IMR-90 (cell line): ENCODE results near the gene UBE2B. TPM values are rescaled to one million over a fixed set of nuclear protein-coding genes. Genes with fewer than 3 reads are reported as not detected.

Experiments used
- ATAC-seq: fragments of 200-7000 bp; cut with Tn5 transposase; 2 replicates; pipeline ENCODE4 v1.9.1; 2020; ENCODE audit warnings: low read depth, mild to moderate bottlenecking, moderate library complexity
- BruUV-seq: library from RNA; stranded (reverse); fragments of 400-500 nt; replicated peaks from 2 replicates; lab custom pipeline; 2021; lab: Mats Ljungman, UMichigan
- CTCF ChIA-PET: fragments of 300-600 bp; formaldehyde crosslinking; extraction: SDS; loops from one replicate; lab custom pipeline; 2021; ENCODE audit warnings: antibody characterized with exemption; lab: Yijun Ruan, JAX
- POLR2A ChIA-PET: fragments of 300-600 bp; sonication (Branson Sonifier 250); formaldehyde crosslinking; loops from one replicate; lab custom pipeline; 2022; ENCODE audit warnings: antibody characterized with exemption; ENCODE audit not compliant: unreplicated experiment; lab: Charles Lee
- DNase-seq: peaks from one replicate; pipeline ENCODE4 v3.0.0; 2013
- H2AFZ ChIP-seq: replicated peaks from 2 replicates; pipeline ENCODE3; 2013; ENCODE audit warnings: low read length, mild to moderate bottlenecking; ENCODE audit not compliant: poor library complexity
- H2AK5ac ChIP-seq: 2 replicates; pipeline ENCODE4 v1.6.1; 2013; ENCODE audit warnings: low read depth, low read length, inconsistent platforms
- H2AK9ac ChIP-seq: replicated peaks from 2 replicates; pipeline ENCODE3; 2013; ENCODE audit warnings: mild to moderate bottlenecking, low read depth, low read length, moderate library complexity; ENCODE audit not compliant: poor library complexity
- H2BK120ac ChIP-seq: 2 replicates; pipeline ENCODE4 v1.6.1; 2013; ENCODE audit warnings: low read depth, low read length, inconsistent platforms
- H2BK15ac ChIP-seq: 3 replicates; pipeline ENCODE4 v1.6.1; 2013; ENCODE audit warnings: low read depth, low read length, inconsistent platforms
- H2BK20ac ChIP-seq: 2 replicates; pipeline ENCODE4 v1.6.1; 2013; ENCODE audit warnings: low read depth, mild to moderate bottlenecking, inconsistent platforms, low read length, moderate library complexity
- H2BK5ac ChIP-seq: 2 replicates; pipeline ENCODE4 v1.6.1; 2013; ENCODE audit warnings: mild to moderate bottlenecking, low read depth, low read length, inconsistent platforms; ENCODE audit not compliant: poor library complexity, severe bottlenecking
- H3K14ac ChIP-seq: replicated peaks from 2 replicates; pipeline ENCODE4 v1.6.1; 2013; ENCODE audit warnings: low read depth, low read length, inconsistent platforms
- H3K18ac ChIP-seq: 2 replicates; pipeline ENCODE4 v1.6.1; 2013; ENCODE audit warnings: low read depth, low read length, control low read depth
- H3K23ac ChIP-seq: 2 replicates; pipeline ENCODE4 v1.6.1; 2013; ENCODE audit warnings: low read depth, low read length, inconsistent platforms
- H3K27ac ChIP-seq: 2 replicates; pipeline ENCODE4 v1.5.1; 2013; ENCODE audit warnings: mild to moderate bottlenecking, control low read depth, low read length; ENCODE audit not compliant: insufficient read depth
- H3K27me3 ChIP-seq: 2 replicates; pipeline ENCODE4 v1.6.1; 2013; ENCODE audit warnings: low read length; ENCODE audit not compliant: control insufficient read depth, insufficient read depth
- H3K36me3 ChIP-seq: 2 replicates; pipeline ENCODE4 v1.6.1; 2013; ENCODE audit warnings: low read length, mixed read lengths; ENCODE audit not compliant: control insufficient read depth, insufficient read depth
- H3K4ac ChIP-seq: 2 replicates; pipeline ENCODE4 v1.6.1; 2013; ENCODE audit warnings: low read depth, low read length, inconsistent platforms
- H3K4me1 ChIP-seq: 2 replicates; pipeline ENCODE4 v1.6.1; 2013; ENCODE audit warnings: low read length, mixed read lengths; ENCODE audit not compliant: control insufficient read depth, insufficient read depth
- H3K4me2 ChIP-seq: 2 replicates; pipeline ENCODE4 v1.6.1; 2013; ENCODE audit warnings: low read depth, mild to moderate bottlenecking, control low read depth, low read length, moderate library complexity
- H3K4me3 ChIP-seq: 2 replicates; pipeline ENCODE4 v1.5.1; 2013; ENCODE audit warnings: low read depth, mild to moderate bottlenecking, control low read depth, low read length, moderate library complexity; ENCODE audit not compliant: insufficient read depth
- H3K56ac ChIP-seq: 2 replicates; pipeline ENCODE4 v1.6.1; 2013; ENCODE audit warnings: low read length, inconsistent platforms; ENCODE audit not compliant: insufficient read depth; ENCODE audit errors: extremely low read depth
- H3K79me1 ChIP-seq, 2 experiments: 2 replicates each; pipeline ENCODE4 v1.6.1; 2013; ENCODE audit warnings: low read length in 2 of 2, inconsistent platforms in 1 of 2, low read depth in 1 of 2
- H3K9ac ChIP-seq: 2 replicates; pipeline ENCODE4 v1.6.1; 2013; ENCODE audit warnings: low read depth, low read length, control low read depth
- H3K9me1 ChIP-seq: 2 replicates; pipeline ENCODE4 v1.6.1; 2013; ENCODE audit warnings: low read length, inconsistent platforms; ENCODE audit not compliant: insufficient read depth
- H3K9me3 ChIP-seq: 2 replicates; pipeline ENCODE4 v1.6.1; 2013; ENCODE audit warnings: low read length; ENCODE audit not compliant: control insufficient read depth, insufficient read depth
- H4K20me1 ChIP-seq: 2 replicates; pipeline ENCODE4 v1.6.1; 2013; ENCODE audit warnings: low read length, inconsistent platforms; ENCODE audit not compliant: insufficient read depth
- H4K5ac ChIP-seq: 2 replicates; pipeline ENCODE4 v1.6.1; 2013; ENCODE audit warnings: mild to moderate bottlenecking, low read depth, low read length, control low read depth
- H4K8ac ChIP-seq, 2 experiments: 2 replicates each; pipeline ENCODE4 v1.6.1; 2013; ENCODE audit warnings: low read depth in 2 of 2, low read length in 2 of 2, control low read depth in 1 of 2, inconsistent platforms in 1 of 2
- H4K91ac ChIP-seq: 2 replicates; pipeline ENCODE4 v1.6.1; 2013; ENCODE audit warnings: low read depth, low read length, inconsistent platforms; ENCODE audit not compliant: insufficient read depth
- CHD1 ChIP-seq: IDR thresholded peaks from 2 replicates; pipeline ENCODE4 v1.6.1; 2012; ENCODE audit warnings: low read depth, low read length, improper control_type of control experiment
- MAZ ChIP-seq: IDR thresholded peaks from 2 replicates; pipeline ENCODE4 v1.6.1; 2012; ENCODE audit warnings: low read depth, mild to moderate bottlenecking, low read length, improper control_type of control experiment, moderate library complexity, borderline replicate concordance
- RFX5 ChIP-seq: IDR thresholded peaks from 2 replicates; pipeline ENCODE4 v1.8.0; 2012; ENCODE audit warnings: low read depth, mild to moderate bottlenecking, low read length, moderate library complexity
- WGBS, 2 experiments: methylation state at CpG; one replicate each; pipeline versions ENCODE4 v1.1.5 to v1.1.7; 2013; ENCODE audit warnings: missing lambda C conversion rate in 2 of 2; ENCODE audit not compliant: insufficient read length in 1 of 2; ENCODE audit errors: extremely low coverage in 2 of 2; 5-methylcytosine and 5-hydroxymethylcytosine counted together
- dilution Hi-C: fragments of 300-500 bp; cut with HindIII; formaldehyde crosslinking; loops from one replicate; pipeline ENCODE4 v1.14.3; 2018; ENCODE audit warnings: low sequenced_read_pairs; ENCODE audit not compliant: unreplicated experiment
- in situ Hi-C: fragments of 300-500 bp; cut with MboI; formaldehyde crosslinking; loops from 3 replicates; pipeline ENCODE4 v1.14.3; 2019; ENCODE audit warnings: low sequenced_read_pairs, inconsistent platforms, mixed read lengths
- intact Hi-C: fragments of 100-400 bp; cut with micrococcal nuclease; formaldehyde crosslinking; loops from 2 replicates; pipeline ENCODE4 v1.10.0; 2022
- polyA plus RNA-seq, 3 experiments: library from polyadenylated mRNA; depleted of rRNA; stranded (reverse); fragments of >200 nt; gene quantifications; 2 replicates each; pipeline ENCODE4 v1.2.3, GENCODE V29; 2012; ENCODE audit warnings: low replicate concordance in 1 of 3
- total RNA-seq: library from RNA; depleted of rRNA; stranded (reverse); fragments of >200 nt; gene quantifications from 2 replicates; pipeline ENCODE4 v1.2.3, GENCODE V29; 2012

UBE2B gene
- total and polyA plus RNA-seq, 2 of the 4 experiments (the other 2 are of a cell fraction) = 6.3 to 46.0 TPM

- no peak overlapping the region for H3K27ac ChIP-seq
- no peaks in the 10 kb centered on the region for H4K20me1 ChIP-seq
- H4K91ac ChIP-seq = no peak overlapping the region
- H3K4me3 ChIP-seq = no peak overlapping the region
- H3K9ac ChIP-seq = no peak overlapping the region
- H3K9me1 ChIP-seq = no peaks in the 10 kb centered on the region
- no peak overlapping the region for H3K14ac ChIP-seq
- TF ChIP-seq CHD1 (no peak), RFX5 (no peak), MAZ (no peak)
- no TSS peak for BruUV-seq
- CTCF ChIA-PET = interaction anchor here (0.6 to 1.3 kb wide), 2 partner anchors 74 to 102 kb away, joined by 3 read pairs; no protein-coding TSS in a partner anchor
- H3K9me3 ChIP-seq = peaks cover 4% of the 10 kb centered on the region; the same call in 1 of the 2 replicates
- H2BK20ac ChIP-seq = no peak overlapping the region
- no peak overlapping the region for H2AK9ac ChIP-seq
- no peaks in the 10 kb centered on the region for H3K27me3 ChIP-seq
- no peak overlapping the region for H3K4ac ChIP-seq
- in situ Hi-C loops = loop anchor here (10.0 kb wide), 1 partner anchor 106 kb away; the partner anchor contains the start of gene JADE2
- H4K8ac ChIP-seq = no peak overlapping the region
- intact Hi-C loops = no loop called here
- no peaks in the 10 kb centered on the region for H3K36me3 ChIP-seq
- no peak overlapping the region for H2BK120ac ChIP-seq
- H3K4me2 ChIP-seq = no peak overlapping the region
- H2BK15ac ChIP-seq = no peak overlapping the region
- no peak overlapping the region for H3K23ac ChIP-seq
- POLR2A ChIA-PET = no interaction called here
- no peak overlapping the region for H3K18ac ChIP-seq
- no CpG with 5 or more reads among the region's 3 CpGs for WGBS, 2 experiments
- ATAC-seq (no peak), DNase-seq (no peak)
- H3K56ac ChIP-seq = no peak overlapping the region
- no peaks in the 10 kb centered on the region; the same call in 1 of the 2 replicates for H3K4me1 ChIP-seq
- no peak overlapping the region for H2AFZ ChIP-seq
- no peak overlapping the region for H2BK5ac ChIP-seq
- no peaks in the 10 kb centered on the region for H3K79me1 ChIP-seq
- no peak overlapping the region for H4K5ac ChIP-seq
- H2AK5ac ChIP-seq = no peak overlapping the region
- dilution Hi-C loops = no loop called here
Measured at GRCh38 chr5:134418958-134419357, 47.6 kb downstream of the UBE2B start.
